ENCODE measurements around the gene DMD. TPM values are rescaled to one million over a fixed set of nuclear protein-coding genes. Genes with fewer than 3 reads are reported as not detected.

The DMD gene
- total RNA-seq, 3 donors from 2014 or later (not counting 1 experiment from before 2014, with no cell fraction given), result not detected

DNA sequence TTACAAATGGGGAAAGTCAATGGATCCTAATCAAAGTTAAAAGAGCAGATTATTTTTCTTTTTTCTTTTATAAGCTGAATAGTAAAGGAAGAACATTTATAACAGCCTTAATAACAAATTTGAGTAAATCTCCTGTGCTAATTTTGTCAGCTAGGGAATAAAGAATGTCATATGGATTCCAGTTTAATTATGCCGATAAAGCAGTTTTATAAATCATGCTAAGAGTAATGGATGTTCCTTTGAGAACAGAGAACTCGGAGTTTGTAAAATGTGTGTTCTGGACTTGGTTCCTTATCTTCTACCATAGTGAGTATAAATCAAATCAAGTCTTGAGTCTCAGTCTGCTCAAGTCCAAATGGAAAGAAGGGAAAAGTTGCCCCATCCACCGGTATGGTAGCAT, 1959.2 kb downstream of the DMD start:
- ATAC-seq (no peak), DNase-seq (no peak)
- H3K27ac ChIP-seq (ENCODE audit: low read length), result no peak overlapping the region
- Mint-ChIP-seq H3K36me3 (no peaks in the 10 kb centered on the region), H3K9me3 (no peaks in the 10 kb centered on the region), H3K27me3 (ENCODE audit: low read depth in 2 of 2) (no peaks in the 10 kb centered on the region), H3K27ac (no peak overlapping the region), H3K4me3 (no peak overlapping the region), H3K4me1 (no peaks in the 10 kb centered on the region)
- H3K4me3 ChIP-seq (ENCODE audit: low read length), result no peak overlapping the region
- intact Hi-C loops (cut with micrococcal nuclease), result no loop called here
- H3K4me1 ChIP-seq (ENCODE audit: control insufficient read depth, insufficient read depth, low read length), result no peaks in the 10 kb centered on the region
- TF ChIP-seq, protein P1, sequence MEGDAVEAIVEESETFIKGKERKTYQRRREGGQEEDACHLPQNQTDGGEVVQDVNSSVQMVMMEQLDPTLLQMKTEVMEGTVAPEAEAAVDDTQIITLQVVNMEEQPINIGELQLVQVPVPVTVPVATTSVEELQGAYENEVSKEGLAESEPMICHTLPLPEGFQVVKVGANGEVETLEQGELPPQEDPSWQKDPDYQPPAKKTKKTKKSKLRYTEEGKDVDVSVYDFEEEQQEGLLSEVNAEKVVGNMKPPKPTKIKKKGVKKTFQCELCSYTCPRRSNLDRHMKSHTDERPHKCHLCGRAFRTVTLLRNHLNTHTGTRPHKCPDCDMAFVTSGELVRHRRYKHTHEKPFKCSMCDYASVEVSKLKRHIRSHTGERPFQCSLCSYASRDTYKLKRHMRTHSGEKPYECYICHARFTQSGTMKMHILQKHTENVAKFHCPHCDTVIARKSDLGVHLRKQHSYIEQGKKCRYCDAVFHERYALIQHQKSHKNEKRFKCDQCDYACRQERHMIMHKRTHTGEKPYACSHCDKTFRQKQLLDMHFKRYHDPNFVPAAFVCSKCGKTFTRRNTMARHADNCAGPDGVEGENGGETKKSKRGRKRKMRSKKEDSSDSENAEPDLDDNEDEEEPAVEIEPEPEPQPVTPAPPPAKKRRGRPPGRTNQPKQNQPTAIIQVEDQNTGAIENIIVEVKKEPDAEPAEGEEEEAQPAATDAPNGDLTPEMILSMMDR (IDR thresholded peaks at IDR 0.05), result no peak
- WGBS (ENCODE audit: insufficient coverage), result 100% methylated on average over 2 of the region's 3 CpGs
- H3K36me3 ChIP-seq (ENCODE audit: control insufficient read depth, insufficient read depth, low read length), result no peaks in the 10 kb centered on the region
- no peaks in the 10 kb centered on the region for H3K27me3 ChIP-seq (ENCODE audit: control insufficient read depth, insufficient read depth, low read length)
- H3K9me3 ChIP-seq (ENCODE audit: control insufficient read depth, insufficient read depth, low read length), result no peaks in the 10 kb centered on the region

DNA sequence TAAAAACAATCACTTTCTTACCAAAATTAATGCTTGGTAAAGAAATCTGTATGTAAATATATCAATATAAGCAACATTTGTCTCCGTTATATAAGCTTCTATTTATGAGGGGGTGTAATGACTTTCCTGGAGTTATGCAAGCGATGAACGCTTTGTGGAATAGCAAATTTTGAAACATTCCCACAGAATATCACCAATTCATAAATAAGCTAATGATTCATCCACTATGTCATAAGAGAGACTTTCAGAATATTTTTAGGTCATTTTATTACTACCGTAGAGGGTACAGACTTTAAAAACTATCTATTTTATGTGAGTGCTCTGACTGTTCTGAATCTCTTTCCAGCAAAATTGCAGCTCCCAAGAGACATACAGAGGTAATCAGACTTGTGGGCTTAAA, 1960.0 kb downstream of the DMD start:
- H3K9me3 Mint-ChIP-seq, result no peaks in the 10 kb centered on the region
- Histone ChIP-seq H3K36me3 (ENCODE audit: control insufficient read depth, insufficient read depth, low read length) (no peaks in the 10 kb centered on the region), H3K4me1 (ENCODE audit: control insufficient read depth, insufficient read depth, low read length) (no peaks in the 10 kb centered on the region), H3K4me3 (ENCODE audit: low read length) (no peak overlapping the region), H3K27me3 (ENCODE audit: control insufficient read depth, insufficient read depth, low read length) (no peaks in the 10 kb centered on the region), H3K9me3 (ENCODE audit: control insufficient read depth, insufficient read depth, low read length) (no peaks in the 10 kb centered on the region), H3K27ac (ENCODE audit: low read length) (no peak overlapping the region)
- H3K4me3 Mint-ChIP-seq, result no peak overlapping the region
- no peaks in the 10 kb centered on the region for H3K36me3 Mint-ChIP-seq
- intact Hi-C loops (cut with micrococcal nuclease), result no loop called here
- no peaks in the 10 kb centered on the region for H3K4me1 Mint-ChIP-seq
- ATAC-seq (no peak), DNase-seq (no peak)
- TF ChIP-seq, protein P1 (IDR thresholded peaks at IDR 0.05), result no peak
- no CpG with 5 or more reads among the region's 4 CpGs for WGBS (ENCODE audit: insufficient coverage)
- H3K27ac Mint-ChIP-seq, result no peak overlapping the region
- no peaks in the 10 kb centered on the region for H3K27me3 Mint-ChIP-seq (ENCODE audit: low read depth in 2 of 2)

DNA sequence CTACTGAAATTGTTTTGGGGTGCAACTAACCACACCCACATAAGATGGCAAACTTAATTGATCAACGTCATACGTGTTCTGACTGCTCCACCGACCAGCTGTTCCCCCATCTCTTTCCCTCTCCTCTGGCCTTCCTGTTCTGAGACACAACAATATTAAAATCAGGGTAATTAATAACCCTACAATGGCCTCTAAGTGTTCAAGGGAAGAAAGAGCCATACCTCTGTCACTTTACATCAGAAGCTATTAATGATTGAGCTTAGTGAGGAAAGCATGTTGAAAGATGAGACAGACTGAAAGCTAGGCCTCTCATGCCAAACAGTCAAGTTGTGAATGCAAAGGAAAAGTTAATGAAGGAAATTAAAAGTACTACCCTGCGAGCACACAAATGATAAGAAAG, 1965.6 kb downstream of the DMD start:
- no peaks in the 10 kb centered on the region for H3K4me1 Mint-ChIP-seq
- DNase-seq (no peak), ATAC-seq (no peak)
- TF ChIP-seq, protein P1 (IDR thresholded peaks at IDR 0.05), result no peak
- no peaks in the 10 kb centered on the region for H3K27me3 Mint-ChIP-seq (ENCODE audit: low read depth in 2 of 2)
- H3K36me3 Mint-ChIP-seq, result no peaks in the 10 kb centered on the region
- WGBS (ENCODE audit: insufficient coverage), result 92% methylated on average over 3 of the region's 4 CpGs
- no peaks in the 10 kb centered on the region for H3K4me1 ChIP-seq (ENCODE audit: control insufficient read depth, insufficient read depth, low read length)
- H3K9me3 Mint-ChIP-seq, result no peaks in the 10 kb centered on the region
- H3K4me3 ChIP-seq (ENCODE audit: low read length), result no peak overlapping the region
- no peaks in the 10 kb centered on the region for H3K27me3 ChIP-seq (ENCODE audit: control insufficient read depth, insufficient read depth, low read length)
- H3K36me3 ChIP-seq (ENCODE audit: control insufficient read depth, insufficient read depth, low read length), result no peaks in the 10 kb centered on the region
- H3K27ac Mint-ChIP-seq, result no peak overlapping the region
- no peak overlapping the region for H3K27ac ChIP-seq (ENCODE audit: low read length)
- H3K9me3 ChIP-seq (ENCODE audit: control insufficient read depth, insufficient read depth, low read length), result no peaks in the 10 kb centered on the region
- H3K4me3 Mint-ChIP-seq, result no peak overlapping the region
- intact Hi-C loops (cut with micrococcal nuclease), result no loop called here

DNA sequence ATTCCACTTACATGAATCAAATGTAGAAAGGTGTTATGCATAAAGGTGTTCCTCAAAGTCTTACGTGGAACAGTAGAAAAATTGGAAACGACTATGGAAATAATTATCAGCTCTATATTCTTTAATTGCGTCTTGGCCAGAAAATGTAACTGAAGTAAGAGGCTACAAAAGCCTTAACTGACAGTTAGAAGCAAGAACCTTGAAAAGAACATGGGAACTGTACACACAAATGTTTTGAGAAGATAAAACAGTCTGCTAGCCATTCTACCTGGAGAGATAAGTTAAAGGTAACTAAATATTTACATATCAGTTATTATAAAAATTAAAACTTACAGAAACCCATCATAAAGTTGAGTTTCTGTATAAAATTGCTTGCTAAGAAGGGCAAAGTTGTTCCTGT, 1967.5 kb downstream of the DMD start:
- H3K36me3 ChIP-seq (ENCODE audit: control insufficient read depth, insufficient read depth, low read length), result no peaks in the 10 kb centered on the region
- TF ChIP-seq, protein P1 (IDR thresholded peaks at IDR 0.05), result no peak
- no peak overlapping the region for H3K4me3 Mint-ChIP-seq
- H3K27ac Mint-ChIP-seq, result no peak overlapping the region
- H3K9me3 Mint-ChIP-seq, result no peaks in the 10 kb centered on the region
- intact Hi-C loops (cut with micrococcal nuclease), result no loop called here
- no peak overlapping the region for H3K27ac ChIP-seq (ENCODE audit: low read length)
- no peaks in the 10 kb centered on the region for H3K9me3 ChIP-seq (ENCODE audit: control insufficient read depth, insufficient read depth, low read length)
- no peaks in the 10 kb centered on the region for H3K27me3 Mint-ChIP-seq (ENCODE audit: low read depth in 2 of 2)
- H3K36me3 Mint-ChIP-seq, result no peaks in the 10 kb centered on the region
- no peak overlapping the region for H3K4me3 ChIP-seq (ENCODE audit: low read length)
- H3K27me3 ChIP-seq (ENCODE audit: control insufficient read depth, insufficient read depth, low read length), result no peaks in the 10 kb centered on the region
- WGBS (ENCODE audit: insufficient coverage), result 89% methylated on average over 3 of the region's 3 CpGs
- H3K4me1 ChIP-seq (ENCODE audit: control insufficient read depth, insufficient read depth, low read length), result no peaks in the 10 kb centered on the region
- ATAC-seq, result no peak
- DNase-seq, result no peak
- H3K4me1 Mint-ChIP-seq, result no peaks in the 10 kb centered on the region

Measured in natural killer cell (primary cell).